GM20000 (cell line): ENCODE measurements around the gene ZFP90.
"Not testable (repeated sequence)": the region's sequence is repeated elsewhere in the genome, so short reads cannot be mapped to it uniquely, and the experiment has no call there.

ENCODE experiments used
- DNase-seq: peaks from one replicate; pipeline ENCODE4 v3.0.0; 2012; ENCODE audit warnings: low spot score
- TF ChIP-seq, protein P1 (sequence below): IDR thresholded peaks from 2 replicates; pipeline ENCODE4 v1.5.1; 2012; ENCODE audit warnings: mild to moderate bottlenecking, control low read depth; ENCODE audit errors: extremely low read depth, missing control alignments

The ZFP90 gene

DNA sequence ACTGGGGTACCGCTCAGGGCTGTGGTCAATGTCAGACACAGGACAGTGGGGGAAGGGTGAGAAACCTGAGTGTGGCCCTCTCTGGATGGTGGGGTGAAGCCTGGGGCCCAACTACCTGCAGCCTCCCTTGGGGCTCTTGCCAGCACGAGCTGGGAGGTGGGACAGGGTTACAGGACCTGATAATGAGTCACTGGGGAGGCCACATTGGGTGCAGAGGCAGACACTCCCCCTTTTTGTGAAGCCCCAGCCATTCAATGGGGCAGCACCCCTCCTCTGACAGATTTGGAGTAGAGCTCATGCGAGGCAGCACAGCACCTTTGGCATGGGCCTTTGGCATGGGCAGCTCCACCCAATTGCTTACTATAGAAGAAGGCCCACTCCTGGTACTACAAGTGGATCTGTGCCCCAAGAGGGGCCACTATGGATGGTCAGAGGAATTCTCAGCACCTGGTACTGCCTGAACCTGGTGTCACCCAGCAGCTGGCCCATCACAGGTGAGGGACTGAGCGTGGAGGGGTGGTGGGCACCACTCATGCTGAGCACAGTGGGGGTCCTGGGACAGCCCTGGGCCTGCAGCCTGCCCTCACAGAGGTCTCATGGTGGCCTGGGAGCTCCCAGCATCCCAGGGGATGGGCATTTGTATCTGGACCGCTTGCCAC is 45.5 kb upstream of the ZFP90 start:
- no peak for DNase-seq
- TF ChIP-seq, protein P1, sequence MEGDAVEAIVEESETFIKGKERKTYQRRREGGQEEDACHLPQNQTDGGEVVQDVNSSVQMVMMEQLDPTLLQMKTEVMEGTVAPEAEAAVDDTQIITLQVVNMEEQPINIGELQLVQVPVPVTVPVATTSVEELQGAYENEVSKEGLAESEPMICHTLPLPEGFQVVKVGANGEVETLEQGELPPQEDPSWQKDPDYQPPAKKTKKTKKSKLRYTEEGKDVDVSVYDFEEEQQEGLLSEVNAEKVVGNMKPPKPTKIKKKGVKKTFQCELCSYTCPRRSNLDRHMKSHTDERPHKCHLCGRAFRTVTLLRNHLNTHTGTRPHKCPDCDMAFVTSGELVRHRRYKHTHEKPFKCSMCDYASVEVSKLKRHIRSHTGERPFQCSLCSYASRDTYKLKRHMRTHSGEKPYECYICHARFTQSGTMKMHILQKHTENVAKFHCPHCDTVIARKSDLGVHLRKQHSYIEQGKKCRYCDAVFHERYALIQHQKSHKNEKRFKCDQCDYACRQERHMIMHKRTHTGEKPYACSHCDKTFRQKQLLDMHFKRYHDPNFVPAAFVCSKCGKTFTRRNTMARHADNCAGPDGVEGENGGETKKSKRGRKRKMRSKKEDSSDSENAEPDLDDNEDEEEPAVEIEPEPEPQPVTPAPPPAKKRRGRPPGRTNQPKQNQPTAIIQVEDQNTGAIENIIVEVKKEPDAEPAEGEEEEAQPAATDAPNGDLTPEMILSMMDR, result no peak

DNA sequence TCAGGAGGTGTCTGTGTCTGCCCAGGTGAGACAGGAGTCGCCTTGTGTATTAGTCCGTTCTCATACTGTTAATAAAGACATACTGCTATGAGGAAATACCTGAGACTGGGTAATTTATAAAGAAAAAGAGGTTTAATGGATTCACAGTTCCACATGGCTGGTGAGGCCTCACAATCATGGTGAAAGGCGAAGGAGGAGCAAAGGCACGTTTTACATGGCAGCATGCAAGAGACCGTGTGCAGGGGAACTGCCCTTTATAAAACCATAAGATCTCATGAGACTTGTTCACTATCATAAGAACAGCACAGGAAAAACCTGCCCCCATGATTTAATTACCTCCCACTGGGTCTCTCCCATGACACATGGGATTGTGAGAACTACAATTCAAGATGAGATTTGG is 44.8 kb upstream of the ZFP90 start:
- not testable (repeated sequence) for DNase-seq

DNA sequence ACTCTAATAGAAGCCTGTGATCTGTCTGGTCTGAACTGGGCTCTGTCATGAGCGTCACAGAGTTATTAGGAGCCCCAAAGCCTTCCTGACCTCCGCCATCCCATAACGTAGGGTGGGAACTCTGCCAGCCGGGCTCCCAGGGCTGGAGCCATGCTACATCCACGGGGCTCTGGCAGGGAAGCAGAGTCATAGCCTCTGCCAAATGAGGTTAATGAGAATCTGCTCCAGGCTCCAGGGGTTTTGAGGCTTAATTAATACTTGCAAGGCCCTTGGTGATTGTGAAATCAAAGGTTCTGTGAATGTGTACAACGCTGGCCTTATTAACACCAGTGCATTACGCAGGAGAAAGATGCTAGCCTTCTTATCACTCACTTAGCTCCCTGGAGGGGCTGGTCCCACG is 42.4 kb upstream of the ZFP90 start:
- TF ChIP-seq, protein P1, result no peak
- no peak for DNase-seq

DNA sequence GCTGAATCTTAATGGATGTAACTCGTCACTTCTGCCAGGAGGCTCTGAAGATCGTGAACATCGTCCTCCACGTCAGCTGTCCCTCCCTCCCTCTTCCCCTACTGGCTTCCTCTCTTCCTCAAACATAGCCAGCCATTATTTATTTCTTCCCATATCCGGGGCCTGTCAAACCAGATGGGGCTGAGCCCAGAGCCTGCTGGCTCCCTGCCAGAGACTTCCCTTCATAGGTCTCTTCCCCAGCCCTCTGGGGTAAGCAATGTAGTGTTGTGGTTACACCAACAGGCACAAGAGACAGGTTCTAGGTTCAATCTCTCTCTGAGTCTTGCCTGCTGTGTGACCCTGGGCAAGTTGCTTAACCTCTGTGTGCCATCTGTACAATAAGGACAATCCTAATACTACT is 40.1 kb upstream of the ZFP90 start:
- no peak for DNase-seq
- TF ChIP-seq, protein P1, result no peak

DNA sequence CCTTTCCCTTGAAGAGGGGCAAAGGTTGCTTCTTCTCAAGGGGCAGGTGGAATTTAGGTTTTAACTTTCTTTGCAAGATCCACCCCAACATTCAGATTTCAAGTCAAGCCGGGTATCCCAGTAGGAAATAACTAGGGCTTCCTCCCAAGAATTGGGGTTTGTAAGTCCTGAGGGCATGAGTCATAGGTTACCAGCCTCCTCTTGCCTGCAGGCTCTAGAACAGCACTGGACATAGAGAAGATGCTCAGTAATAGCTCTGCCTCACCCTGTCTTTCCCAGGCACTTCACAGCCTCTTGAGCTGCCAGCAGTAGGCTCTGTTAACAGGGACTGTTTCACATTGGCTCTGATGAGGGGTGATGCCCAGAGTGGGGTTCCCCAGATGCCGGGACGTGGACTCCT is 35.8 kb upstream of the ZFP90 start:
- DNase-seq, result no peak

DNA sequence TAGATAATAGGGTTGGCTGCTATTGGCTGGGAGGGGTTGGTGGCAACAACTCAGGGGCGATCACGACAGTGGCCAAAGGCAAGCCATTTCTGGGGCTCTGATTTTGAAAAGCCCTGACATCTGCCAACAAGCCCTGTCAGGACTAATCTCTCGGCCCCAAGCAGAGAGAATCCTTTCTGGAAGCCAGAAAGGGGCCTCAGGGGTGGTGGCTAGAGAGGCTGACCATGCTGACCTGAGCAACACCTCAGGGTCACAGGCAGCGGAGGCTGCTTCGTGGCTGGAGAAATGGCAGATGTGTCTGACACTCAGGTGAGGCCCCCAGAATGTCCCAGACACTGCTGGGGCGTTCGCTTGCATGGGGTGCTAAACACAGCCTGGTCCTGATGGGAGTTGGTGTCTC is 35.0 kb upstream of the ZFP90 start:
- no peak for DNase-seq
- TF ChIP-seq, protein P1, result no peak

More for the DNA sequence above, 35.8 kb upstream of the ZFP90 start:
- TF ChIP-seq, protein P1, result no peak

DNA sequence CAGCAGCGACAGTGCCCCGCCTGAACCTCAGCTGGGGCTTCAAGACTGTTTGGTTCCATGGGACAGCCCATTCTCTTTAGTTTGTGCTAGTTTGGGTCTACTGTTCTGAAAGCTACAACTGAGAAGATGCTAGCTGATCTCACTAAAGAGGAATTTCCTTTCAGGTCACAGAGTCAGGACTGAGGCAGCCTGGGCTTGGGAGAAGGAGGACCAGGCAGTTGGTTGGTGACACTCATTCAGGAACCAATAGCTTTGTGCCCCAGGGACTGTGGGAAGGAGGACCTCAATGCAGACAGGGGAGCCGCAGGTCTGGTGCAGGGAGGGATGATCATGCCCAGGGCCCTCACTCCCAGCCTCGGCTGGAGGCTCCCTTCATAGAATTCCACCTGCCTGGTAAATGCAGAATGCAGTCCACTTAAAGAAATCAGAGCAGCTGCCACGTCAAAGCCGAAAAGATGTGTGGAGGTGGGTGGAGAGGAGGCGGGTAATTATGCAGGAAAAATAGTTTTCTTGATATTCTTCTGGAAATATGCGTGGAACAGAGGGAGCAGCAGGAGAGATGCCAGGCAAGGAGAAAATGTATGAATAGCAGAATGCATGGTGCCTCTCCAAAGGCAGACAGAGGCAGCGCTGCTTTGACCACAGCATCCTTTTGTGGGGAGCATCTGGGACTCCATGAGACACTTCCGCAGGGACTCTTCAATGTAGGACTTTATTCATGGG is 32.6 kb upstream of the ZFP90 start:
- no peak for DNase-seq
- TF ChIP-seq, protein P1, result no peak

DNA sequence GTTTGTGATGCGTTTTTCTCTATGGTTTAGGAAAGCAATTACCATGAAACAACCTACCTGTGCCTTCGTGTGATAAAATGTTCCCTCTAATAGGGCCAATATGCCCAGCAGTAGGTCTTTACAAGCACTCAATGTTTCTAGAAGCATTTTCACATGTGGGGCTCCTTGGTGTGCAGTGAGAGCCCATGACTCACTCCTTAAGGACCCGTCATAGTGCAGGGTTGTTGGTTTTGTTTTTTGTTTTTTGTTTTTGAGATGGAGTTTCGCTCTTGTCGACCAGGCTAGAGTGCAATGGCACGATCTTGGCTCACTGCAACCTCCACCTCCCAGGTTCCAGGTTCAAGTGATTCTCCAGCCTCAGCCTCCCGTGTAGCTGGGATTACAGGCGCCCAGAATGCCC is 31.1 kb upstream of the ZFP90 start:
- TF ChIP-seq, protein P1, result no peak
- DNase-seq, result no peak
